Urinary bladder (tissue), 4 donors: Measurements from ENCODE around the gene ANKFY1. TPM values are rescaled to one million over a fixed set of nuclear protein-coding genes. Genes with fewer than 3 reads are reported as not detected.
A peak's percentile ranks its signal among the peaks of the same experiment; 100 is the strongest.

Source experiments
- DNase-seq: peaks from one replicate; pipeline ENCODE4 v3.0.0-alpha.2; 2015; ENCODE audit errors: extremely low spot score
- H3K27ac ChIP-seq: one replicate; pipeline ENCODE4 v1.5.1; 2013; ENCODE audit warnings: low read depth, mild to moderate bottlenecking, moderate library complexity
- H3K36me3 ChIP-seq: one replicate; pipeline ENCODE4 v1.6.1; 2013; ENCODE audit warnings: mild to moderate bottlenecking, moderate library complexity; ENCODE audit not compliant: insufficient read depth
- H3K4me1 ChIP-seq: one replicate; pipeline ENCODE4 v1.6.1; 2013; ENCODE audit warnings: mild to moderate bottlenecking, moderate library complexity; ENCODE audit not compliant: insufficient read depth
- H3K4me3 ChIP-seq: one replicate; pipeline ENCODE4 v1.5.1; 2013; ENCODE audit warnings: low read depth, low read length
- WGBS: extraction: QIAGEN DNeasy Blood & Tissue Kit; methylation state at CpG from one replicate; pipeline ENCODE4 v1.1.7; 2013; 5-methylcytosine and 5-hydroxymethylcytosine counted together
- polyA plus RNA-seq: library from polyadenylated mRNA; stranded (reverse); fragments of 200-250 nt; gene quantifications from one replicate; pipeline ENCODE4 v1.2.3, GENCODE V29; 2013
- total RNA-seq: library from RNA; depleted of rRNA; stranded (reverse); fragments of >200 nt; gene quantifications from one replicate; pipeline ENCODE4 v1.2.3, GENCODE V29; 2014
- donor health status: healthy with polysubstance abuse.
- donor health status: healthy.

Gene ANKFY1
- total and polyA plus RNA-seq, 2 donors, result 21.3 to 52.7 TPM

- Histone ChIP-seq H3K4me3 (no peak overlapping the region), H3K27ac (no peak overlapping the region), H3K4me1 (no peaks in the 10 kb centered on the region), H3K36me3 (peaks cover 2% of the 10 kb centered on the region)
- no peak for DNase-seq
- 84% methylated on average over 4 of the region's 4 CpGs for WGBS
These were observed 42.6 kb downstream of the ANKFY1 start for GRCh38 chr17:4221163-4221562.

GRCh38 chr17:4220655-4221054 is 43.1 kb downstream of the ANKFY1 start:
- no peak for DNase-seq
- no peaks in the 10 kb centered on the region for H3K4me1 ChIP-seq
- 31% methylated on average over 7 of the region's 7 CpGs for WGBS
- H3K27ac ChIP-seq, result no peak overlapping the region
- no peaks in the 10 kb centered on the region for H3K36me3 ChIP-seq
- H3K4me3 ChIP-seq, result no peak overlapping the region

DNA sequence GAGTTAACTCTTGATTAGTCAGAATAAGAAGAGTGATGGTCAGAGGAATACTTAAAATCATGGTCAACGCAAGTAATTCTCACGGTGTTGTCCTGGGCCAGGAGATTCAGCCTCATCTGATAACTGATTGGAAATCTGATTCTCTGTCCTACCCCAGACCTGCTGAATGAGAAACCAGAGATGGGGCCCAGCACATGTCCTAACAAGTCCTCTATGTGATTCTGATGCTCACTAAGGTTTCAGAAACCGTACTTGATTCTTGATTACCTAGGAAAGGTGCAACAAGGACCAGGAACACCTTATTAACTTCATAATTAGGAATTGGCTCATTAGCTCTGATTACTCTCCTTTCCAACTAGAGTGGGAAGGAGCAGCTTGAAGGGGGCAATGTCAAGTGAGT is 44.5 kb downstream of the ANKFY1 start:
- Histone ChIP-seq H3K4me3 (no peak overlapping the region), H3K4me1 (no peaks in the 10 kb centered on the region), H3K27ac (no peak overlapping the region), H3K36me3 (no peaks in the 10 kb centered on the region)
- 90% methylated on average over 3 of the region's 3 CpGs for WGBS
- DNase-seq, result no peak

DNA sequence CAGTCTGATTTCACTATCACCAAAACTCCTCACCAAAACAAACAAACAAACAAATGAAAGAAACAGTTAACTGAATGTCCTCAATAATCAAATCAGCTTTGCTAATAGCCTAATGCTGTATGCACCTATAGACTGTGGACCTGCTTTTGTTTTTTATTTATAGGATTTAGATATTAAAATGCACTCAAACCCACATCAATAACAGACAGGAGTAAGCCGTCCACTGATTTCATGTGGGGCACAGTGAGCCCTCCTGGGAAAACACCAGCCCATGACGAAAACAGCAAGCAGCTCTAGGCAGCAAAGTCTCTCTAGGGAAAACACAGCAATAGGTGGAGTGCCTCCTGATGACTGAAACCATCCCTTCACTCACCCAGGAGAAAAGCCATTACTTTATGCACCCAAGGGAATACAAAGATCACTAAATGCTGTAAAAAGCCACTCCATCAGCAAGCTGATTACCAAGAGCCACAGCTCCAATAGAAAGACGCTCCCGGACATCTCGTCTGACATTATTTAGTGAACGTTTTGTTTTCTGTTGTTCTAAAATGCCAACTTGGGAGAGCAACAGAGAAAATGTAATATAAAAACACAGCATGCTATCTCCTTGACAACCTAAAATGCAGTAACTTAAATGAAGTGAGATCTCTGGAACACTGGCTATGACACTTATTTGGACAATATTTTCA is 47.8 kb downstream of the ANKFY1 start:
- WGBS, result 87% methylated on average over 6 of the region's 6 CpGs
- no peak for DNase-seq
- Histone ChIP-seq H3K36me3 (no peaks in the 10 kb centered on the region), H3K27ac (no peak overlapping the region), H3K4me1 (no peaks in the 10 kb centered on the region), H3K4me3 (no peak overlapping the region)

DNA sequence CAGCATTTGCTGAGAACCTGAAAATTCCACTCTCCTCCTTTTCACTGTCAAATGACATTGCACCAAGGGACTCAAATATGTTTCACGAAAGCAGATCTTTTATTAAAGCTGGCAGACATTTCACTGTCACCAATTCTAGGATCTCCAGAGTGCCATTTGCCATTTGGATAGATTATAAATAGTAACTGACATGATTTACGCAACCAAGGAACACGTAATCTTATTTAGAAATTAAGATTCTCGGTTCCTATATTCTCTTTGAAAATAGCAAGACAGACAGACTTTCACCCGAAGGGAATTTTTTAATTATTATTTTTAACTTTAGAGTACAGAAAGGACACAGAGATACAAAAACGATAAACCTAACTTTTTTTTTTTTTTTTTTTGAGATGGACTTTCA is 49.6 kb downstream of the ANKFY1 start:
- no peak overlapping the region for H3K4me3 ChIP-seq
- no peak for DNase-seq
- no peaks in the 10 kb centered on the region for H3K36me3 ChIP-seq
- no peaks in the 10 kb centered on the region for H3K4me1 ChIP-seq
- 82% methylated on average over 6 of the region's 6 CpGs for WGBS
- no peak overlapping the region for H3K27ac ChIP-seq

GRCh38 chr17:4209611-4210010 is 54.2 kb downstream of the ANKFY1 start:
- Histone ChIP-seq H3K4me1 (no peaks in the 10 kb centered on the region), H3K27ac (no peak overlapping the region), H3K36me3 (no peaks in the 10 kb centered on the region), H3K4me3 (no peak overlapping the region)
- 96% methylated on average over 7 of the region's 7 CpGs for WGBS
- no peak for DNase-seq

GRCh38 chr17:4208238-4208637 is 55.5 kb downstream of the ANKFY1 start:
- WGBS, result 70% methylated on average over 4 of the region's 4 CpGs
- H3K36me3 ChIP-seq, result no peaks in the 10 kb centered on the region
- no peak for DNase-seq
- H3K27ac ChIP-seq, result no peak overlapping the region
- H3K4me1 ChIP-seq, result no peaks in the 10 kb centered on the region
- no peak overlapping the region for H3K4me3 ChIP-seq

- Histone ChIP-seq H3K4me3 (no peak overlapping the region), H3K27ac (no peak overlapping the region), H3K4me1 (no peaks in the 10 kb centered on the region), H3K36me3 (no peaks in the 10 kb centered on the region)
- no peak for DNase-seq
- WGBS, result 73% methylated on average over 10 of the region's 10 CpGs
These were observed 56.8 kb downstream of the ANKFY1 start for GRCh38 chr17:4206962-4207361.

- no peak for DNase-seq
- Histone ChIP-seq H3K4me3 (no peak overlapping the region), H3K4me1 (no peaks in the 10 kb centered on the region), H3K27ac (no peak overlapping the region), H3K36me3 (no peaks in the 10 kb centered on the region)
- 71% methylated on average over 4 of the region's 4 CpGs for WGBS
These were observed 57.9 kb downstream of the ANKFY1 start for GRCh38 chr17:4205917-4206316.

DNA sequence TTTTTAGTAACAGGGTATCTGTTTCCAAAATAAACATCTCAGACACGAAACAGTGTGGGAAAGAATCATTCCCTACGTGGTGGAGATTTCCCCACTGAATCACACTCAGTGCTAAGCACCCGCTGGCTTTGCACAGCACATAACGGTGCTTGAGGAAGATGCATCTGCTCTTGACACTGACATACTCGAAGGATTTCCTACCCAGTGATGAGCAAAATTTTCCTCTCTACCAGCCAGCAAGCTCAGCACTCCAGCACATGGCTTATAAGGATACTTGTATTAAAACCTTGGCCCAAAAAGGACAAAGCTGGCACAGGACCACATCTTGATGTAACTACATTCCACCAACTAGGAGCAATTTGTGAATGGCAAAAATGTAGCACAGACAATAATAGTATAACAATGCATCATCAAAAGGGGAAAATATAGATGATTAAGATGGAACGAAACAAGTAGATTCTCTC is 59.0 kb downstream of the ANKFY1 start:
- DNase-seq, result no peak
- WGBS, result 24% methylated on average over 6 of the region's 6 CpGs

GRCh38 chr17:4204190-4204589 is 59.6 kb downstream of the ANKFY1 start:
- DNase-seq, result no peak
- Histone ChIP-seq H3K27ac (peak overlapping the region; percentile 18), H3K4me1 (no peaks in the 10 kb centered on the region), H3K36me3 (no peaks in the 10 kb centered on the region), H3K4me3 (no peak overlapping the region)
- WGBS, result 43% methylated on average over 6 of the region's 6 CpGs

More for the DNA sequence above, 59.0 kb downstream of the ANKFY1 start:
- no peaks in the 10 kb centered on the region for H3K36me3 ChIP-seq
- H3K27ac ChIP-seq, result no peak overlapping the region
- no peaks in the 10 kb centered on the region for H3K4me1 ChIP-seq
- H3K4me3 ChIP-seq, result no peak overlapping the region

GRCh38 chr17:4201226-4201625 is 62.6 kb downstream of the ANKFY1 start:
- Histone ChIP-seq H3K4me3 (no peak overlapping the region), H3K27ac (no peak overlapping the region), H3K36me3 (no peaks in the 10 kb centered on the region), H3K4me1 (no peaks in the 10 kb centered on the region)
- no peak for DNase-seq
- 96% methylated on average over 4 of the region's 4 CpGs for WGBS

- peaks cover under 1% of the 10 kb centered on the region for H3K36me3 ChIP-seq
- H3K4me3 ChIP-seq, result no peak overlapping the region
- H3K4me1 ChIP-seq, result no peaks in the 10 kb centered on the region
- H3K27ac ChIP-seq, result no peak overlapping the region
- DNase-seq, result no peak
- 68% methylated on average over 9 of the region's 9 CpGs for WGBS
These were observed 63.9 kb downstream of the ANKFY1 start for GRCh38 chr17:4199818-4200402.

DNA sequence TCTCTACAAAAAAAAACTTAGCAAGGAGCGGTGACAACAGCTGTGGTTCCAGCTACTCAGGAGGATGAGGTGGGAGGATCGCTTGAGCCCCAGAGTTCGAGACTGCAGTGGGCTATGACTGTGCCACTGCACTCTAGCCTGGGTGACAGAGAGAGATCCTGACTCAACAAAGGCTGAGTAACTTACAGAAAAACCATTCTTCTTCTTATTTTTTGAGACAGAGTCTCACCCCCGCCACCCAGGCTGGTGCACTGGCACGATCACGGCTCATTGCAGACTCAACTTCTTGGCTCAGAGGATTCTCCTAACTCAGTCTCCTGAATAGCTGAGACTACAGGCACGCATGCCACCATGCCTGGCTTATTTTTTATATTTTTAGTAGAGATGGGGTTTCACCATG is 64.8 kb downstream of the ANKFY1 start:
- Histone ChIP-seq H3K4me1 (no peaks in the 10 kb centered on the region), H3K27ac (no peak overlapping the region), H3K4me3 (no peak overlapping the region), H3K36me3 (peaks cover 5% of the 10 kb centered on the region)
- no peak for DNase-seq
- 91% methylated on average over 7 of the region's 7 CpGs for WGBS
